Neural progenitor cell (in vitro differentiated cells): ENCODE measurements around the gene TMEM126A. TPM values are rescaled to one million over a fixed set of nuclear protein-coding genes. Genes with fewer than 3 reads are reported as not detected.
A peak's percentile ranks its signal among the peaks of the same experiment; 100 is the strongest.

ENCODE experiments used
- DNase-seq: peaks from one replicate; pipeline ENCODE4 v3.0.0-alpha.2; 2016; ENCODE audit warnings: low spot score
- H2AFZ ChIP-seq: fragments of 200-600 bp; sonication (generic); replicated peaks from 2 replicates; pipeline ENCODE4 v1.6.1; 2016; ENCODE audit warnings: antibody characterized with exemption
- H3F3A ChIP-seq: fragments of 200-600 bp; sonication (generic); 2 replicates; pipeline ENCODE4 v1.6.1; 2016; ENCODE audit warnings: antibody characterized with exemption, low read depth
- H3K27ac ChIP-seq: fragments of 200-600 bp; sonication (generic); 2 replicates; pipeline ENCODE4 v1.5.1; 2016; ENCODE audit warnings: mild to moderate bottlenecking
- H3K27me3 ChIP-seq: fragments of 200-600 bp; sonication (generic); 2 replicates; pipeline ENCODE4 v1.6.1; 2016; ENCODE audit warnings: mild to moderate bottlenecking, moderate library complexity
- H3K36me3 ChIP-seq: fragments of 200-600 bp; sonication (generic); 2 replicates; pipeline ENCODE4 v1.5.1; 2016
- H3K4me1 ChIP-seq: fragments of 200-600 bp; sonication (generic); 2 replicates; pipeline ENCODE4 v1.6.1; 2016; ENCODE audit warnings: mixed run types
- H3K4me2 ChIP-seq: fragments of 200-600 bp; sonication (generic); 2 replicates; pipeline ENCODE4 v1.6.1; 2016
- H3K4me3 ChIP-seq: fragments of 200-600 bp; sonication (generic); 2 replicates; pipeline ENCODE4 v1.5.1; 2016
- H3K79me2 ChIP-seq: fragments of 200-600 bp; sonication (generic); 2 replicates; pipeline ENCODE4 v1.6.1; 2016; ENCODE audit warnings: low read depth
- H3K9ac ChIP-seq: fragments of 200-600 bp; sonication (generic); 2 replicates; pipeline ENCODE4 v1.6.1; 2016
- H3K9me3 ChIP-seq: fragments of 200-600 bp; sonication (generic); 2 replicates; pipeline ENCODE4 v1.5.1; 2016; ENCODE audit warnings: low read depth
- H4K20me1 ChIP-seq: fragments of 200-600 bp; sonication (generic); 2 replicates; pipeline ENCODE4 v1.6.1; 2016; ENCODE audit warnings: low read depth
- H3K27ac Mint-ChIP-seq: 3 replicates; pipeline ENCODE4 v1.8.0; 2021; ENCODE audit warnings: mixed read lengths
- H3K27me3 Mint-ChIP-seq: 2 replicates; pipeline ENCODE4 v1.8.0; 2022; ENCODE audit warnings: low read depth, mild to moderate bottlenecking, inconsistent platforms, moderate library complexity, mixed read lengths; ENCODE audit not compliant: insufficient read depth
- H3K36me3 Mint-ChIP-seq: 3 replicates; pipeline ENCODE4 v1.8.0; 2021; ENCODE audit warnings: mixed read lengths
- H3K4me1 Mint-ChIP-seq: 3 replicates; pipeline ENCODE4 v1.8.0; 2021; ENCODE audit warnings: mixed read lengths
- H3K4me3 Mint-ChIP-seq: 3 replicates; pipeline ENCODE4 v1.8.0; 2021; ENCODE audit warnings: mild to moderate bottlenecking, moderate library complexity, mixed read lengths
- H3K9me3 Mint-ChIP-seq: 3 replicates; pipeline ENCODE4 v1.8.0; 2020; ENCODE audit warnings: mixed read lengths
- CTCF ChIP-seq: fragments of 200-600 bp; sonication (generic); IDR thresholded peaks from 2 replicates; pipeline ENCODE4 v1.5.1; 2017; ENCODE audit warnings: antibody characterized with exemption, mild to moderate bottlenecking
- EZH2 ChIP-seq: fragments of 200-600 bp; sonication (generic); IDR thresholded peaks from 2 replicates; pipeline ENCODE4 v1.6.1; 2017; ENCODE audit warnings: antibody characterized with exemption, mild to moderate bottlenecking, moderate library complexity
- EZH2phosphoT487 ChIP-seq: fragments of 200-600 bp; sonication (generic); IDR thresholded peaks from 2 replicates; pipeline ENCODE4 v1.6.1; 2017; ENCODE audit warnings: antibody characterized with exemption
- total RNA-seq: library from RNA; depleted of rRNA; stranded (reverse); fragments of >200 nt; gene quantifications from 2 replicates; pipeline ENCODE4 v1.2.3, GENCODE V29; 2015; ENCODE audit warnings: low replicate concordance

The TMEM126A gene
- total RNA-seq, 1 donor from 2014 or later: 47.9 TPM

DNA sequence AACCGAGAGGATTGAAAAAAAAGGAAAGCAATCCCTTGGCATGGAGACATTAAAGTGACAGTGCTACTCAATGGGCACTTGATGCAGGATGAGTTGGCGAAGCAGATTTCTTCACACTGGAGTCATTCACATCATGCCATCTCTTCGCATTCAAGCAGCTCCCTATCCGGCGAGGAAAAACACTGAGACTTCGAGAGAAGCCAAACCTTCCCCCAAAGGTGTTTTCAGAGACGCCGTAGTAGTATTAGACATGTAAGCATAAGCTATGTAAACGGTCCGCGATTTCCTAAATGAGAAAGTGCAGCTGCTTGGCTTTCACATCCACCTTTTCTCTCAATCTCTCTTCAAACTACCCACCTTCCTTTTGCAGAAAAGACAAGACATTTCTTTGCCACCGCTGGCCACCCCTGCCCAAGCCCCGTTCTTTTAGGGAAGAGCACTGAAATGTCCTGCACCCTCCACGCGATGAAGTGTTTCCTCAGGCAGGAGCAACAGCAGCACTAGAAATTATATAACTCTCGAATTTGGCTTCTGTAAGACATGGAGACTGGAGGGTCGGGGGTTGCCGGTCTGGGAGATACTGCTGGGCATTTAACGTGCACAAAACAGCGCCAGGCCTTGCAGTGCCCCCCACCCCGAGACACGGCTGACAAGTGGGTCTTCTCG lies 20.3 kb upstream of the TMEM126A start, which contains the start of gene DLG2:
Gene DLG2, minus strand, starts transcription at position 13 of the 666 bp plus-strand sequence.
- H3K79me2 ChIP-seq: peaks cover 51% of the 10 kb centered on the region
- H3K9me3 Mint-ChIP-seq: no peaks in the 10 kb centered on the region
- DNase-seq: peak; percentile 32
- peak within 1 kb of the TSS; percentile 82 for H3K4me2 ChIP-seq
- peaks cover 4% of the 10 kb centered on the region for H3K27me3 Mint-ChIP-seq
- no peak for TF ChIP-seq CTCF
- no peak for TF ChIP-seq EZH2phosphoT487
- TF ChIP-seq EZH2: no peak
- H3K4me1 Mint-ChIP-seq: peaks cover 20% of the 10 kb centered on the region
- H3K9me3 ChIP-seq: no peaks in the 10 kb centered on the region
- peaks cover 22% of the 10 kb centered on the region for H3K4me1 ChIP-seq
- peak within 1 kb of the TSS; percentile 82 for H3K4me3 ChIP-seq
- no peaks in the 10 kb centered on the region for H3K36me3 Mint-ChIP-seq
- peak within 1 kb of the TSS; percentile 40 for H3K9ac ChIP-seq
- peak within 1 kb of the TSS; percentile 74 for H2AFZ ChIP-seq
- H3K27ac ChIP-seq: peak within 1 kb of the TSS; percentile 66
- peaks cover 11% of the 10 kb centered on the region for H3F3A ChIP-seq
- no peaks in the 10 kb centered on the region for H4K20me1 ChIP-seq
- no peaks in the 10 kb centered on the region for H3K27me3 ChIP-seq
- H3K36me3 ChIP-seq: peaks cover 5% of the 10 kb centered on the region
- peak within 1 kb of the TSS; percentile 89 for H3K27ac Mint-ChIP-seq
- peak within 1 kb of the TSS; percentile 97 for H3K4me3 Mint-ChIP-seq

DNA sequence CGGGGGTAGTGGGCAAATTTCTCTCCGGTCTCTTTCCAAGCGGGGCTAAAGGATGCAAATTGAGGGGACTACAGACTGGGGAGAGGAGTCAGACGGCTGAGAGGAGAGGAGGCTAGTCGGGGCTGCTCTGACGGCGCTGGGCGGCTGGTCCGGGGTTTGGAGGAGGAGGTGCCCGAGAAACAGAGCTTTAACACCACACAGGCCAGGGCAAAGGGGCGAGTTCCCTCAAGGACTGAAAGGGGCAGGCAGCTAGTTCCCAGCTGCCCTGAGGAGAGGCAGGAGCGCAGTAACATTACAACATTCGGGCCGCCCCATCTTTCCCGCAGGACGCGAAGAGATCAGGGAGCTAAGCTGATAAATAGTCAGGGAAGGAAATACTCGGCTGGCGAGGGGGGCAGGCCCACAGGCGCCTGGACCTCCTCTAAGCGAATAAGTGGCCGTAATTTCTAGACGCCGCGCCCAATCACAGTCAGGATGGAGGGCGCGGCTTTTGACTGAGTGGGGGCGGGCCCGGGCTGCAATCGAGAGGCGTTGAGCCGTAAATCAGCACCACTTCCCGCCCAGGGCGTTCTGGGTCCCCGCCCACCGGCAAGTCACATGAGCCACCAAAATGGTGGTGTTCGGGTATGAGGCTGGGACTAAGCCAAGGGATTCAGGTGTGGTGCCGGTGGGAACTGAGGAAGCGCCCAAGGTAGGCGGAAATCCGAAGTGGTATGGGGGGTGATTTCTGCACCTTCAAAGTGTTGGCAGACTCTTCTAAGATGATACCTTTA lies 19.6 kb upstream of the TMEM126A start, which contains the start of gene TMEM126B:
Gene TMEM126B, plus strand, starts transcription at position 596 of the 773 bp plus-strand sequence. Its CDS starts 15 bp downstream, at position 611.
- no peaks in the 10 kb centered on the region for H3K27me3 ChIP-seq
- H3K36me3 ChIP-seq: peaks cover 5% of the 10 kb centered on the region
- H3K27me3 Mint-ChIP-seq: peaks cover 4% of the 10 kb centered on the region
- no peaks in the 10 kb centered on the region for H3K36me3 Mint-ChIP-seq
- peak within 1 kb of the TSS; percentile 83 for H3K4me2 ChIP-seq
- peak within 1 kb of the TSS; percentile 82 for H3K4me3 ChIP-seq
- H3K4me1 ChIP-seq: peaks cover 22% of the 10 kb centered on the region
- TF ChIP-seq CTCF: no peak
- TF ChIP-seq EZH2: no peak
- no peak for TF ChIP-seq EZH2phosphoT487
- H3K4me3 Mint-ChIP-seq: peak within 1 kb of the TSS; percentile 97
- peak within 1 kb of the TSS; percentile 93 for H3K27ac Mint-ChIP-seq
- H2AFZ ChIP-seq: peak within 1 kb of the TSS; percentile 75
- peaks cover 20% of the 10 kb centered on the region for H3K4me1 Mint-ChIP-seq
- H3K9ac ChIP-seq: peak within 1 kb of the TSS; percentile 72
- H3K9me3 Mint-ChIP-seq: no peaks in the 10 kb centered on the region
- H3F3A ChIP-seq: peaks cover 11% of the 10 kb centered on the region
- H3K9me3 ChIP-seq: no peaks in the 10 kb centered on the region
- DNase-seq: peak; percentile 99
- no peaks in the 10 kb centered on the region for H4K20me1 ChIP-seq
- H3K27ac ChIP-seq: peak within 1 kb of the TSS; percentile 66
- peaks cover 52% of the 10 kb centered on the region for H3K79me2 ChIP-seq

DNA sequence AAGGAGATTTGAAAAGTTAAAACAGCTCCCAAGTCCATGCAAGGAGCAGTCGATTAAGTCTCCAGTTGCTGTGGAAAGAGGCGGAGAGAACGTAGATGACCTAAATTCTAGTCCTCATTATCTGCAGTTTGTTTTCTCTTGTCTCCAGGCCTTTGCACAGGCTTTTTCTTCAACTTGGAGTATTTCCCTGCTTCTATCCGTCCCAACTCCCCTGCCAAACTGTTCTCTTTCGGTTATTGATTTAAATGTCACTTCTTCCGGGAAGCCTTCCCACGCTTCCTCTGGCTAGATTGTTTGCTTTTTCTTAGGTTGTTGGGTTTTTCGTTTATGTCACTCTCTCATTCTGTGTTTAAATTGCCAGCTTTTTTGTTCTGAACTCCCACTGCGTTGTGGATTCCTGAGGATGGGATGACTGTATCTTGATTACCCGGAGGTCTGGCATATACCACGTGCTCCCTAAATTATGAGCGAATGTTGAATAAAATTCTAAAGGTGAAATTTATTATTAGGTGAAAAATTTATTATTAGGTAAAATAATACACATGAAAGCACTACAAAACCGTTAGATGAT lies 18.9 kb upstream of the TMEM126A start:
- Histone ChIP-seq H4K20me1 (no peaks in the 10 kb centered on the region), H3K9me3 (no peaks in the 10 kb centered on the region), H3K36me3 (peaks cover 10% of the 10 kb centered on the region), H3K27me3 (no peaks in the 10 kb centered on the region), H3K4me2 (peak overlapping the region; percentile 83), H2AFZ (peak overlapping the region; percentile 75), H3K79me2 (peaks cover 58% of the 10 kb centered on the region), H3K27ac (no peak overlapping the region), H3K9ac (peak overlapping the region; percentile 72), H3F3A (peaks cover 11% of the 10 kb centered on the region), H3K4me3 (peak overlapping the region; percentile 82), H3K4me1 (peaks cover 22% of the 10 kb centered on the region)
- peak; percentile 3 for DNase-seq
- TF ChIP-seq EZH2 (no peak), CTCF (no peak), EZH2phosphoT487 (no peak)
- Mint-ChIP-seq H3K9me3 (no peaks in the 10 kb centered on the region), H3K4me1 (peaks cover 20% of the 10 kb centered on the region), H3K4me3 (peak overlapping the region; percentile 97), H3K27ac (peak overlapping the region; percentile 93), H3K36me3 (no peaks in the 10 kb centered on the region), H3K27me3 (peaks cover 4% of the 10 kb centered on the region)
